ENCODE data around the gene HNRNPF.

- TF ChIP-seq, protein P1, sequence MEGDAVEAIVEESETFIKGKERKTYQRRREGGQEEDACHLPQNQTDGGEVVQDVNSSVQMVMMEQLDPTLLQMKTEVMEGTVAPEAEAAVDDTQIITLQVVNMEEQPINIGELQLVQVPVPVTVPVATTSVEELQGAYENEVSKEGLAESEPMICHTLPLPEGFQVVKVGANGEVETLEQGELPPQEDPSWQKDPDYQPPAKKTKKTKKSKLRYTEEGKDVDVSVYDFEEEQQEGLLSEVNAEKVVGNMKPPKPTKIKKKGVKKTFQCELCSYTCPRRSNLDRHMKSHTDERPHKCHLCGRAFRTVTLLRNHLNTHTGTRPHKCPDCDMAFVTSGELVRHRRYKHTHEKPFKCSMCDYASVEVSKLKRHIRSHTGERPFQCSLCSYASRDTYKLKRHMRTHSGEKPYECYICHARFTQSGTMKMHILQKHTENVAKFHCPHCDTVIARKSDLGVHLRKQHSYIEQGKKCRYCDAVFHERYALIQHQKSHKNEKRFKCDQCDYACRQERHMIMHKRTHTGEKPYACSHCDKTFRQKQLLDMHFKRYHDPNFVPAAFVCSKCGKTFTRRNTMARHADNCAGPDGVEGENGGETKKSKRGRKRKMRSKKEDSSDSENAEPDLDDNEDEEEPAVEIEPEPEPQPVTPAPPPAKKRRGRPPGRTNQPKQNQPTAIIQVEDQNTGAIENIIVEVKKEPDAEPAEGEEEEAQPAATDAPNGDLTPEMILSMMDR (IDR thresholded peaks at IDR 0.05), result no peak
- TF ChIP-seq POLR2A (IDR thresholded peaks at IDR 0.05), result no peak
Observed at GRCh38 chr10:43354330-43354635, 54.7 kb downstream of the HNRNPF start.

All from esophagus squamous epithelium (tissue), 4 donors.